Breast epithelium (tissue), 3 donors: ENCODE data around the gene IFITM1.
A peak's percentile ranks its signal among the peaks of the same experiment; 100 is the strongest.
"Not testable (repeated sequence)": the region's sequence is repeated elsewhere in the genome, so short reads cannot be mapped to it uniquely, and the experiment has no call there.

Experiments
- POLR2A ChIP-seq: fragments of 450-650 bp; IDR thresholded peaks from one replicate; pipeline ENCODE4 v1.6.1; 2016; ENCODE audit warnings: antibody characterized with exemption, mild to moderate bottlenecking, moderate library complexity
- POLR2AphosphoS5 ChIP-seq, 3 donors: sonication (generic); formaldehyde crosslinking; IDR thresholded peaks; one replicate each; pipeline ENCODE4 v1.6.1; 2017; ENCODE audit warnings: antibody characterized with exemption in 3 of 3
- TF ChIP-seq, protein P1 (sequence below), 3 donors: fragments of 450-650 bp; IDR thresholded peaks; one replicate each; pipeline ENCODE4 v1.5.1; 2016 to 2017; ENCODE audit warnings: antibody characterized with exemption in 3 of 3, mild to moderate bottlenecking in 3 of 3, moderate library complexity in 3 of 3

DNA sequence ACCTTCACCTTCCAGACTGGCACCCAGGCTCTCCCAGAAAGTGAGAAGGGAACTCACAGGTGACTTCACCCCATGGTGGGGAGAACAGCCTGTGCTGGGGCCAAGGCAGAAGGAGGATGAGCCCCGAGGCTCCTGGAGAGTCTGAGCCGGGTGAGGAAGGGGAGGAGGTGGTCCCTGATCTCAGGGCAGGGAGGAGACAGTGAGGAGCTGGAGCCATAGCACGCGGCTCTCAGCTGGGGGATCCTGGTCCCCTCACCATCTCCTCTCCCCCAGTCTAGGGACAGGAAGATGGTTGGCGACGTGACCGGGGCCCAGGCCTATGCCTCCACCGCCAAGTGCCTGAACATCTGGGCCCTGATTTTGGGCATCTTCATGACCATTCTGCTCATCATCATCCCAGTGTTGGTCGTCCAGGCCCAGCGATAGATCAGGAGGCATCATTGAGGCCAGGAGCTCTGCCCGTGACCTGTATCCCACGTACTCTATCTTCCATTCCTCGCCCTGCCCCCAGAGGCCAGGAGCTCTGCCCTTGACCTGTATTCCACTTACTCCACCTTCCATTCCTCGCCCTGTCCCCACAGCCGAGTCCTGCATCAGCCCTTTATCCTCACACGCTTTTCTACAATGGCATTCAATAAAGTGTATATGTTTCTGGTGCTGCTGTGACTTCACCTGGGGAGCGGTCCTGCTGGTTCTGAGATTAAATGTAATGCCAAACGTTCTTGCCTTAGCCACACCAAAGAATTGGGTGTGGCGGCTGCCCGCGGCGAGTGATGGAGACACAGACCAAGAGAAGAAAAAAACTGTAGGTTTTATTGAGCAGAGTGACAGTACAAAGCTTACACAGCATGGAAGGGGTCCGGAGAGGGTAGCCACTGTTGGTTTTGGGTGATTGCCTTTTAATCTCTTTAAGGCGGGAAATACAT is 4.8 kb upstream of the IFITM1 start:
- TF ChIP-seq, protein P1, sequence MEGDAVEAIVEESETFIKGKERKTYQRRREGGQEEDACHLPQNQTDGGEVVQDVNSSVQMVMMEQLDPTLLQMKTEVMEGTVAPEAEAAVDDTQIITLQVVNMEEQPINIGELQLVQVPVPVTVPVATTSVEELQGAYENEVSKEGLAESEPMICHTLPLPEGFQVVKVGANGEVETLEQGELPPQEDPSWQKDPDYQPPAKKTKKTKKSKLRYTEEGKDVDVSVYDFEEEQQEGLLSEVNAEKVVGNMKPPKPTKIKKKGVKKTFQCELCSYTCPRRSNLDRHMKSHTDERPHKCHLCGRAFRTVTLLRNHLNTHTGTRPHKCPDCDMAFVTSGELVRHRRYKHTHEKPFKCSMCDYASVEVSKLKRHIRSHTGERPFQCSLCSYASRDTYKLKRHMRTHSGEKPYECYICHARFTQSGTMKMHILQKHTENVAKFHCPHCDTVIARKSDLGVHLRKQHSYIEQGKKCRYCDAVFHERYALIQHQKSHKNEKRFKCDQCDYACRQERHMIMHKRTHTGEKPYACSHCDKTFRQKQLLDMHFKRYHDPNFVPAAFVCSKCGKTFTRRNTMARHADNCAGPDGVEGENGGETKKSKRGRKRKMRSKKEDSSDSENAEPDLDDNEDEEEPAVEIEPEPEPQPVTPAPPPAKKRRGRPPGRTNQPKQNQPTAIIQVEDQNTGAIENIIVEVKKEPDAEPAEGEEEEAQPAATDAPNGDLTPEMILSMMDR (IDR thresholded peaks at IDR 0.05): not testable (repeated sequence)
- not testable (repeated sequence) for TF ChIP-seq POLR2A
- TF ChIP-seq POLR2AphosphoS5 (IDR thresholded peaks at IDR 0.05): peak in 1 of 3 donors; percentile 11
